ES-I3 (cell line): ENCODE measurements around the gene THAP5.
A peak's percentile ranks its signal among the peaks of the same experiment; 100 is the strongest.

Experiments
- H3K36me3 ChIP-seq: 2 replicates; pipeline ENCODE4 v1.6.1; 2013; ENCODE audit warnings: mild to moderate bottlenecking, low read length, control low read depth, moderate library complexity; ENCODE audit not compliant: insufficient read depth
- H3K4me1 ChIP-seq: 2 replicates; pipeline ENCODE4 v1.6.1; 2013; ENCODE audit warnings: mild to moderate bottlenecking, control low read depth, low read length; ENCODE audit not compliant: insufficient read depth
- H3K9ac ChIP-seq: 2 replicates; pipeline ENCODE4 v1.6.1; 2013; ENCODE audit warnings: low read depth, mild to moderate bottlenecking, low read length, moderate library complexity
- H3K9me3 ChIP-seq: 2 replicates; pipeline ENCODE4 v1.6.1; 2013; ENCODE audit warnings: mild to moderate bottlenecking, low read length, moderate library complexity; ENCODE audit not compliant: control insufficient read depth, insufficient read depth

The THAP5 gene

GRCh38 chr7:108535257-108535656 lies 34.2 kb downstream of the THAP5 start:
- Histone ChIP-seq H3K36me3 (no peaks in the 10 kb centered on the region), H3K9me3 (no peaks in the 10 kb centered on the region), H3K9ac (no peak overlapping the region), H3K4me1 (no peaks in the 10 kb centered on the region)

- Histone ChIP-seq H3K9ac (no peak overlapping the region), H3K36me3 (no peaks in the 10 kb centered on the region), H3K9me3 (no peaks in the 10 kb centered on the region), H3K4me1 (no peaks in the 10 kb centered on the region)
Observed at GRCh38 chr7:108533712-108534111, 35.8 kb downstream of the THAP5 start.

- no peaks in the 10 kb centered on the region for H3K9me3 ChIP-seq
- no peaks in the 10 kb centered on the region for H3K36me3 ChIP-seq
- no peak overlapping the region for H3K9ac ChIP-seq
- H3K4me1 ChIP-seq = peaks cover 5% of the 10 kb centered on the region; the same call in 1 of the 2 replicates
Observed at GRCh38 chr7:108529341-108529740, 40.2 kb downstream of the THAP5 start.

- peaks cover 16% of the 10 kb centered on the region for H3K4me1 ChIP-seq
- no peaks in the 10 kb centered on the region for H3K36me3 ChIP-seq
- no peaks in the 10 kb centered on the region for H3K9me3 ChIP-seq
- no peak overlapping the region for H3K9ac ChIP-seq
Observed at GRCh38 chr7:108528183-108528712, 41.3 kb downstream of the THAP5 start.

- peaks cover 29% of the 10 kb centered on the region for H3K4me1 ChIP-seq
- no peaks in the 10 kb centered on the region for H3K9me3 ChIP-seq
- H3K36me3 ChIP-seq = no peaks in the 10 kb centered on the region
- H3K9ac ChIP-seq = peak overlapping the region; percentile 67
Observed at GRCh38 chr7:108526768-108527017, 42.8 kb downstream of the THAP5 start.

- H3K4me1 ChIP-seq = peaks cover 32% of the 10 kb centered on the region
- peak within 1 kb of the TSS; percentile 67 for H3K9ac ChIP-seq
- H3K9me3 ChIP-seq = no peaks in the 10 kb centered on the region
- H3K36me3 ChIP-seq = no peaks in the 10 kb centered on the region
Observed at GRCh38 chr7:108525985-108526767, 43.3 kb downstream of the THAP5 start, which contains the start of gene PNPLA8. Gene PNPLA8, minus strand, starts transcription at chr7:108526135. Its CDS starts 10,644 bp downstream, at chr7:108515491.

GRCh38 chr7:108525327-108525984 lies 44.0 kb downstream of the THAP5 start:
- H3K4me1 ChIP-seq = peaks cover 32% of the 10 kb centered on the region
- H3K9ac ChIP-seq = peak overlapping the region; percentile 67
- no peaks in the 10 kb centered on the region for H3K9me3 ChIP-seq
- no peaks in the 10 kb centered on the region for H3K36me3 ChIP-seq

GRCh38 chr7:108522780-108523179 lies 46.7 kb downstream of the THAP5 start:
- peaks cover 32% of the 10 kb centered on the region for H3K4me1 ChIP-seq
- H3K9ac ChIP-seq = 0 out of 2 replicates have a peak overlapping the region, but pooled peaks have one; percentile 6
- no peaks in the 10 kb centered on the region for H3K9me3 ChIP-seq
- H3K36me3 ChIP-seq = no peaks in the 10 kb centered on the region

GRCh38 chr7:108517951-108518350 lies 51.6 kb downstream of the THAP5 start:
- Histone ChIP-seq H3K9ac (no peak overlapping the region), H3K36me3 (peaks cover 5% of the 10 kb centered on the region; the same call in 1 of the 2 replicates), H3K4me1 (peaks cover 13% of the 10 kb centered on the region; the same call in 1 of the 2 replicates), H3K9me3 (no peaks in the 10 kb centered on the region)

- H3K36me3 ChIP-seq = peaks cover 5% of the 10 kb centered on the region; the same call in 1 of the 2 replicates
- no peaks in the 10 kb centered on the region for H3K9me3 ChIP-seq
- H3K4me1 ChIP-seq = no peaks in the 10 kb centered on the region
- no peak overlapping the region for H3K9ac ChIP-seq
Observed at GRCh38 chr7:108515630-108516029, 53.9 kb downstream of the THAP5 start.

- Histone ChIP-seq H3K9me3 (no peaks in the 10 kb centered on the region), H3K36me3 (peaks cover 5% of the 10 kb centered on the region; the same call in 1 of the 2 replicates), H3K9ac (no peak overlapping the region), H3K4me1 (no peaks in the 10 kb centered on the region)
Observed at GRCh38 chr7:108515013-108515412, 54.5 kb downstream of the THAP5 start.
